Hepatocyte (in vitro differentiated cells): ENCODE data around the gene BLM.

Experiments
- EZH2 ChIP-seq: fragments of 200-600 bp; sonication (generic); IDR thresholded peaks from 2 replicates; pipeline ENCODE4 v1.6.1; 2016; ENCODE audit warnings: antibody characterized with exemption, mild to moderate bottlenecking, borderline replicate concordance
- EZH2phosphoT487 ChIP-seq: fragments of 200-600 bp; sonication (generic); IDR thresholded peaks from one replicate; pipeline ENCODE4 v1.6.1; 2018; ENCODE audit warnings: antibody characterized with exemption, mild to moderate bottlenecking, low read depth, moderate library complexity; ENCODE audit not compliant: unreplicated experiment, severe bottlenecking
- TF ChIP-seq, protein P1 (sequence below): fragments of 200-600 bp; sonication (generic); IDR thresholded peaks from 2 replicates; pipeline ENCODE4 v1.5.1; 2016; ENCODE audit warnings: antibody characterized with exemption, mild to moderate bottlenecking; ENCODE audit not compliant: poor library complexity

DNA sequence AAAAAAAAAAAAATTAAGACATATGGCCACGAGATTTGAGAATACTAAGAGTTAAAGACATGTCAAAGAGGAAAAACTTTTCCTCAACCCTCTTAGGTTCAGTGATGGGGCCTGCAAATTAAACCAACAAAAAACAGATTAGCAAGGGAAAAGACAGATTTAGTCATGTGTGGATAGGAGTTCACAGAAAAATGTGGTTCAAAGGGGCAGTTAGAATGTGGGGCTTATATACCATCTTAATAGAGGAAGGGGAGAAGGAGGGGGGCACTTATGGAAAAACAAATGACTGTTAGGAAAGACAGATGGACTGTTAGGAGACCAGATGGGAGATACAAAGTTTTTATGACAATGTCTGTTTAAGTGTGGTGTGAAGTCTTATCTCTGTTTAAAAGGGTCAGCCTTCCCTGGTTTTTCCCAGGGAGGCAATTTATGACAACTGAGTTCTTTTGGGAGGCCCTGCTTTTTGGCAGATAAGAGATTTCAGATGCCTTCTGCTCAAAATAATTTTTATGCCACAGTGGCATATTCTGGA is 82.6 kb downstream of the BLM start:
- TF ChIP-seq, protein P1, sequence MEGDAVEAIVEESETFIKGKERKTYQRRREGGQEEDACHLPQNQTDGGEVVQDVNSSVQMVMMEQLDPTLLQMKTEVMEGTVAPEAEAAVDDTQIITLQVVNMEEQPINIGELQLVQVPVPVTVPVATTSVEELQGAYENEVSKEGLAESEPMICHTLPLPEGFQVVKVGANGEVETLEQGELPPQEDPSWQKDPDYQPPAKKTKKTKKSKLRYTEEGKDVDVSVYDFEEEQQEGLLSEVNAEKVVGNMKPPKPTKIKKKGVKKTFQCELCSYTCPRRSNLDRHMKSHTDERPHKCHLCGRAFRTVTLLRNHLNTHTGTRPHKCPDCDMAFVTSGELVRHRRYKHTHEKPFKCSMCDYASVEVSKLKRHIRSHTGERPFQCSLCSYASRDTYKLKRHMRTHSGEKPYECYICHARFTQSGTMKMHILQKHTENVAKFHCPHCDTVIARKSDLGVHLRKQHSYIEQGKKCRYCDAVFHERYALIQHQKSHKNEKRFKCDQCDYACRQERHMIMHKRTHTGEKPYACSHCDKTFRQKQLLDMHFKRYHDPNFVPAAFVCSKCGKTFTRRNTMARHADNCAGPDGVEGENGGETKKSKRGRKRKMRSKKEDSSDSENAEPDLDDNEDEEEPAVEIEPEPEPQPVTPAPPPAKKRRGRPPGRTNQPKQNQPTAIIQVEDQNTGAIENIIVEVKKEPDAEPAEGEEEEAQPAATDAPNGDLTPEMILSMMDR: no peak
- TF ChIP-seq EZH2: no peak
- TF ChIP-seq EZH2phosphoT487: no peak
